GM12873 (cell line): ENCODE data around the gene RPS21.

ENCODE experiments used
- TF ChIP-seq, protein P1 (sequence below): IDR thresholded peaks from 2 replicates; pipeline ENCODE4 v1.5.1; 2012; ENCODE audit warnings: low read depth, mild to moderate bottlenecking, moderate library complexity, low read length, control low read depth; ENCODE audit not compliant: insufficient read depth; ENCODE audit errors: missing control alignments

Gene RPS21

GRCh38 chr20:62350629-62351422, 36.1 kb upstream of the RPS21 start:
- TF ChIP-seq, protein P1, sequence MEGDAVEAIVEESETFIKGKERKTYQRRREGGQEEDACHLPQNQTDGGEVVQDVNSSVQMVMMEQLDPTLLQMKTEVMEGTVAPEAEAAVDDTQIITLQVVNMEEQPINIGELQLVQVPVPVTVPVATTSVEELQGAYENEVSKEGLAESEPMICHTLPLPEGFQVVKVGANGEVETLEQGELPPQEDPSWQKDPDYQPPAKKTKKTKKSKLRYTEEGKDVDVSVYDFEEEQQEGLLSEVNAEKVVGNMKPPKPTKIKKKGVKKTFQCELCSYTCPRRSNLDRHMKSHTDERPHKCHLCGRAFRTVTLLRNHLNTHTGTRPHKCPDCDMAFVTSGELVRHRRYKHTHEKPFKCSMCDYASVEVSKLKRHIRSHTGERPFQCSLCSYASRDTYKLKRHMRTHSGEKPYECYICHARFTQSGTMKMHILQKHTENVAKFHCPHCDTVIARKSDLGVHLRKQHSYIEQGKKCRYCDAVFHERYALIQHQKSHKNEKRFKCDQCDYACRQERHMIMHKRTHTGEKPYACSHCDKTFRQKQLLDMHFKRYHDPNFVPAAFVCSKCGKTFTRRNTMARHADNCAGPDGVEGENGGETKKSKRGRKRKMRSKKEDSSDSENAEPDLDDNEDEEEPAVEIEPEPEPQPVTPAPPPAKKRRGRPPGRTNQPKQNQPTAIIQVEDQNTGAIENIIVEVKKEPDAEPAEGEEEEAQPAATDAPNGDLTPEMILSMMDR = no peak

DNA sequence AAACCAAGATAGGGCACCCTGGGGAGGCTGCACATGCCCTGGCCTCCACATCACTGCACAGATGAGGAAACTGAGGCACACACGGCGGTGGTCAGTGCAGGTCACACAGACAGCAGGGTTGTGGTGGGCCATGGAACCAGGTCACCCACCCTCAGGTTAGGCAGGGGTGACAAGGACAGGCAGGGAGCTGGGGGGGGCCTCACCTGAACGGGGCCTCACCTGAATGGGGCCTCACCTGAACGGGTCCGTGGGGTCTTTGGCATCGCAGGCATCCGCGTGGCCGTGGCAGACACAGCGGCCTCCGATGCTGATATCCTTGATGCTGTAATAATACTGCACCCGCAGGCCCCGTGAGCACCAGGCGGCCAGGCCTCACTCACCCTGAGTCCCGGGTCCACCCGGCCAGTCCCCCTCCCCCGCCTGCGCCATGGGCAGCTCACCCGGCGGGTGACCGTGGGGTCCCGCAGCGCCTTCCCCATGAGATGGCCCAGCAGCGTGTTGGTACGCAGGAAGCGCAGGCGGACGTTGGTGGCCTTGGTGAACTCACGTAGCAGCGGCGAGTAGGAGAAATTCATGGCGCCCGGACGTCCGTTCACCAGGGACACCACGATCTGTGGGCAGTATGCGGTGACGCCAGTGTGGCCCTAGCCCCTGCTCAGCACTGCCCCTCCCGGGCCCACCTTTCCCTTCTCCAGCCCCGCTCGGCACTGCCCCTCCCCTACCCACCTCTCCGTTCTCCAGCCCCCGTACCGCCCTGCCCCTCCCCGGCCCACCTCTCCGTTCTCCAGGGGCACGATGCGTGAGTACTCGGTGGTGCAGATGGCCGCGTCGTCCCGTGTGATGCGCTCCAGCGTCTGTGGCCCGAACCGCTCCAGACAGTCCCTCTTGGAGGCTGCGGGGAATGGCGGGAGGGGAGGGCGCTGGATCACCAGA, 35.2 kb upstream of the RPS21 start:
- TF ChIP-seq, protein P1 = no peak

GRCh38 chr20:62352402-62353288, 34.3 kb upstream of the RPS21 start:
- TF ChIP-seq, protein P1 = no peak

- TF ChIP-seq, protein P1 = no peak
Measured at GRCh38 chr20:62353289-62354030, 33.4 kb upstream of the RPS21 start.

DNA sequence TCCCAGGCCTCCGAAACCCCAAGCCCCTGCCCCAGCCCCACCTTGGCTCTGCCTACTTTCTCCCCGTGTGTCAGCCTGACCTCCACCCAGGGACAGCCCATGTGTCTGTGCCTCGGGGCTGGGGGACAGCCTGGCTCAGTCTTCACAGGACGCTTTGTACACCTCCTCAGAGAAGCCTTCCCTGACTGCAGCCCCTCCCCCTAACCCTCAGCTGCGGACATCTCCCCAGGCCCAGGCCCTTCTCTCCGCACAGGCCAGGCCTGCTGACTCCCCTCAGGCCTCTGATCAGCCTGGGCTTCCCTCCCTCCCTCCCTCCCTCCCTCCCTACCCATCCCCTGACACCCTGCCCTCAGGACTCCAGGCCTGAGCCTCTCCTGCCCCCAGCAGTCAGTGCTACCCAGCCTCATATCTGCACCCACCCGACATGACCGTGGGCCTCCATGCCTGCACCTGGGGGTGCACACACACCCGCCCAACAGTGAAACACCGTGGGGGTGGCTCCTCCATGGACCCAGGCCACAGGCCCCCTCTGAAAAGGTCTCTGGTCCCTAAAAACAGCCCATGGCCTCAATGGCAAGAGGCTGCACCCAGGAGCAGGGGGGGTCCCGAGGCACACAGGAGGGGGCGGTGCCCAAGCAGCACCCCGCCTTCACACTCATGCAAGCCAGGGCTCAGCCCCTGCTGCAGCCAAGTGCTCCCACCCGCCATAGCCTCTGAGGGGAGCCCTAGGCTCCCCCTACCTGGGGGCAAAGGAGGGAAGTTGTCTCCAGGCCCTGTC, 32.7 kb upstream of the RPS21 start:
- TF ChIP-seq, protein P1 = no peak

DNA sequence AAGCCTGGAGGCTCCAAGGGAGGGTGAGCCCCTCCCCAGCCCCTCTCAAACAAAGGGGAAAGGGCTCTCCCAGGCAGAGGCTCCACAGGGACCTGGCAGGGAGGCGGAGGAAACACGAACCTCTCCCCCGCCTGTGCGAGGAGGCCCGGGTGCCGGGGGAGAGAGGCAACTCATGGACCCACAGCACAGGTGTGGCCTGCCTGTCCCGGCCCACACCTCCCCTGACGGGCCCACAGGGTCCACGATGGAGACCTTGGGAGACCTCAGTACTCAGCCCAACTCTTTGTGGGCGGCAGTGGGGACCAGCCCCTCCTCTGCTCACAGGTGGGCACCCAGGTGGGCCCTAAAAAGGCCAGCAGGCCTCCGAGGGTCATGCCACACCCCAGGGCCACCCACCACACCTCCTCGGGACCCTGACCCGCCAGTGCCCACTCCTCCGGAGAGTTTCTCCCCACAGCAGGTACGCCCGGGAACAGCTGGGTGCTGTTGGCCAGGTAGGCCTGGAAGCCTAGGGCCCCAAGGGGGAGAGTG, 32.0 kb upstream of the RPS21 start:
- TF ChIP-seq, protein P1 = no peak
